ENCODE data around the gene TM6SF1.
"Not testable (repeated sequence)": the region's sequence is repeated elsewhere in the genome, so short reads cannot be mapped to it uniquely, and the experiment has no call there.

The TM6SF1 gene

DNA sequence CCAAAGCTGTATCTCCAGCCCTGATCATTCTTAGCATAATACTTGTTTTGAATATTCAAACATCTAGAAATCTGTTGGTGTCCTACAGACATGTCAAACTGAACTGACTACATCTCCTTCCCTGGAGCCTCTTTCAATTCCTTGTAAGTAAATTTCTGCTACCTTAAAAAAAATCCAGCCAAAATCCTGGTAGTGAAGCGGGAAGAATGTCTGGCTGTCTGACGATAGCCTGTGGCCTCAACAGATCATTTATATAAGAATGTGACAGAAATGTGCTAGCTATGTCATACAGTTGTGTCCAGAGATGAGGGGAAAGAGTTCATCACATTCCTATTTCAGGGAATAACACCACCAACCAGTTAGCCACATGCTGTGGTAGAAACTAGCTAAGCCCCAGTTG, 18.6 kb upstream of the TM6SF1 start:
- no peak for DNase-seq (ENCODE audit: low read depth)

GRCh38 chr15:83090465-83090864, 17.0 kb upstream of the TM6SF1 start:
- no peak for DNase-seq (ENCODE audit: low read depth)

DNA sequence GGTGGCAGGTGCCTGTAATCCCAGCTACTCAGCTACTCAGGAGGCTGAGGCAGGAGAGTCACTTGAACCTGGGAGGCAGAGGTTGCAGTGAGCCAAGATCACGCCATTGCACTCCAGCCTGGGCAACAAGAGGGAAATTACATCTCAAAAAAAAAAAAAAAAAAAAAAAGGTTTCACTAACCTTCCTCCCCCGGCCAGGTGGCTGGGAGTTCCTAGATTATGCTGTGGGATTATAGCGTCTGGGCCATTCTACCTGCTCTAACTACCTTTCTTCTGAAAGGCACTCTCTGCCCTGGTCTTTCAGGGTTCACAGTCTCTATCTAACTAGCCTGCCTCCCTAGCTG, 15.5 kb upstream of the TM6SF1 start:
- DNase-seq (ENCODE audit: low read depth), result not testable (repeated sequence)

- no peak for DNase-seq (ENCODE audit: low read depth)
Measured at GRCh38 chr15:83092309-83092976, 15.0 kb upstream of the TM6SF1 start.

DNA sequence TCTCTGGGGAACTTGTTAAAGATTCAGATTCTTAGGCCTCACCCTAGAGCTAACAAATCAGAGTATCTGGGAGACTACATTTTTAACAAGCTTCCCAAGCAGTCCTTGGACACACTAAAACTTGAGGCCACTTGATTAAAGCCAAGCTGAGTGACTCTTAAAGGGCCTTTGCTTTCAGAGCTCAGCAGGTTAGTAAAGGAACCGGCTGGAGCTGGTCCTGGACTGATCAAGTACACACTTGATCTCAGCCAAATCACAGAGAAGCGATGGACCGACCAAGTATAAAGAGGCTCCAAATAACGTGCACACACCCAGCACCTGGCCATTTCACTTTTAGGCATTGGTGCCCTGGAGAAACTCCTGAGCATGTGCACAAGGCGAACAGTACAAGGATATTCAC, 12.9 kb upstream of the TM6SF1 start:
- no peak for DNase-seq (ENCODE audit: low read depth)

- no peak for DNase-seq (ENCODE audit: low read depth)
Measured at GRCh38 chr15:83098079-83098478, 9.4 kb upstream of the TM6SF1 start.

DNA sequence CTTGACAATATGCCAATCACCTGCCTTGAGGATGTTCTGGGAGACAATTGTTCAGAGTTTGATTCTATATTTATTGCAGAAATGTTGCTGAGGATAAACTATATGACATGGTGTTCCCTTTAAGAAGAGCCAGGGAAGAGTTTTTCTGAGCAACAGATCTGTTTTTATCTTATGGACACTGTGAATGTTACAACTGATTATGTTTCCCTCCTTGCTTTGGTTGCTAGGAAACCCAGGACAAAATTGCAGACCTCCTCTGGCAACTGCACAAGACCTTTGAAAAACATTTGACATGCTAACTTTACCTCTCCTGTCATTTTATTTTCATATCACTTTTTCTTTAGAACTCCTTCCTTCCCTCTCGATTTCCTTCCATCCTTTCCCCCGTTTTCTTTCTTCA, 8.2 kb upstream of the TM6SF1 start:
- DNase-seq (ENCODE audit: low read depth), result no peak

GRCh38 chr15:83100097-83100646, 7.3 kb upstream of the TM6SF1 start:
- no peak for DNase-seq (ENCODE audit: low read depth)

GRCh38 chr15:83102346-83102745, 5.1 kb upstream of the TM6SF1 start:
- no peak for DNase-seq (ENCODE audit: low read depth)

DNA sequence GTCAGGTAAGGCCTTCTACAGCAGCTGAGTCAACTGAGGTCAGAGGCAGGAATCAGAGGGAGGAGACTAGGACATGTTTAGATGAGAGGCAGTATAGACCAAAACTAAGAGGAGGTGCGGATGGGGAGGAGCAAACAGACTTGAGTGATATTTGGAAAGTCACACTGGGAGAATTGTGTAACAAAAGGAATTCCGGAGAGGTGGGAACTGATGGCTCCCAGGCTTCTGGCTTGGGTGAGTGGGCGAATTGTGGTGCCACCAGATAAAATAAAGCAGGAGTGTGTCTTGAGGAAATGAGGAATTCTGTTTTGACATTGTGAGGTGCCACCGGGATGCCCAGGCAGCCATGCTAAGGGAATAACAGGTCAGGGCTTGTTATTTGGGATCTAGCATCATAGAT, 3.3 kb upstream of the TM6SF1 start:
- no peak for DNase-seq (ENCODE audit: low read depth)

GRCh38 chr15:83105440-83105839, 2.0 kb upstream of the TM6SF1 start:
- DNase-seq (ENCODE audit: low read depth), result no peak

GRCh38 chr15:83107841-83108181, 366 bp downstream of the TM6SF1 start:
- DNase-seq (ENCODE audit: low read depth), result no peak

GRCh38 chr15:83108266-83109219, 1.1 kb downstream of the TM6SF1 start:
- no peak for DNase-seq (ENCODE audit: low read depth)

- no peak for DNase-seq (ENCODE audit: low read depth)
Measured at GRCh38 chr15:83109532-83109931, 2.1 kb downstream of the TM6SF1 start.

GRCh38 chr15:83110381-83110780, 2.9 kb downstream of the TM6SF1 start:
- DNase-seq (ENCODE audit: low read depth), result no peak

DNA sequence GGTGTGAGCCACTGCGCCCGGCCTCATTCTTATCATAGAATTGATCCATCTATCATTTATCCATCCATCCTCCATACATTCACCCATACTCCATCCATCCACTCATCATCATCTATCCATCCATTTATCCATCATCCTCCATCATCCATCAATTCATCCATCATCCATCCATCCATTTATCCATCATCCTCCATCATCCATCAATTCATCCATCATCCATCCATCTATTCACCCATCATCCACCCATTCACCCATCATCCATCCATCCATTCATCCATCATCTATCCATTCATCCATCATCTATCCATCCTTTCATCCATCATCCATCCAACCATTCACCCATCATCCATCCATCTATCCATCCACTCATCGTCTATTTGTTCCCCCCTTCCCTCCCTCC, 3.7 kb downstream of the TM6SF1 start:
- DNase-seq (ENCODE audit: low read depth), result no peak

DNA sequence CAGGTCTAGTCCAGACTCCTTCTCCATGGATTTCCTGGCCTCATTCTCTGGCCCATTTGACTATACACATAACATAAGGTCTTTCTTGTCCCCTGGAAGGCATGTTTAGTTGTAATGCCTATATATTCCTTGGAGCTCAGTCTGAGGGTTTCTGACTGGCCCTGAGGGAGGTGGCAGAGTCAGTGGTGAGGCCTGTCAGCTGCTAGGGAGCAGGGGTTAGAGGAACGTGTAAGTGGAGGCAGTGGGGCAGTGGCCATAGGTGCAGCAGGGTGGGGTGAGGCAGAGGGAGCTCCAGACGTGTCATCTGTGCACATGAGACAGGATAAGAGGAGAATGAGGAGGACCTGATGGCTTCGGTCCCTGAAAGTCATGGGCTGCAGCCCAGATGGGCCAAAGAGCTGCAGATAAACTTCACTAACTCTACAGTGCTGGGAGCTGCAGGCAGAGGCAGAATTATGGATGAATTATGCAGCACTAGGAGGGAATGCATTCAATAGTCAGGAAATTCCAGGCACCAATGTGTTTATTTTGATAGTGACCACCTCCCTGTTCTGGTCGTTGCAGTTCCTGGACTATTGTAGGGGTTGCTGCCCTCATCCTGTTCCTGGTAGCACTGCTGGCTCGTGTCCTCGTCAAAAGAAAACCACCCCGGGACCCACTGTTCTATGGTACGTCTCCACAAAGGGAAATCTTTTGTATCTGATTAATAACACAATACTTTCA, 4.9 kb downstream of the TM6SF1 start:
- peak; percentile 22 for DNase-seq (ENCODE audit: low read depth)

GRCh38 chr15:83112956-83113299, 5.5 kb downstream of the TM6SF1 start:
- DNase-seq (ENCODE audit: low read depth), result no peak

DNA sequence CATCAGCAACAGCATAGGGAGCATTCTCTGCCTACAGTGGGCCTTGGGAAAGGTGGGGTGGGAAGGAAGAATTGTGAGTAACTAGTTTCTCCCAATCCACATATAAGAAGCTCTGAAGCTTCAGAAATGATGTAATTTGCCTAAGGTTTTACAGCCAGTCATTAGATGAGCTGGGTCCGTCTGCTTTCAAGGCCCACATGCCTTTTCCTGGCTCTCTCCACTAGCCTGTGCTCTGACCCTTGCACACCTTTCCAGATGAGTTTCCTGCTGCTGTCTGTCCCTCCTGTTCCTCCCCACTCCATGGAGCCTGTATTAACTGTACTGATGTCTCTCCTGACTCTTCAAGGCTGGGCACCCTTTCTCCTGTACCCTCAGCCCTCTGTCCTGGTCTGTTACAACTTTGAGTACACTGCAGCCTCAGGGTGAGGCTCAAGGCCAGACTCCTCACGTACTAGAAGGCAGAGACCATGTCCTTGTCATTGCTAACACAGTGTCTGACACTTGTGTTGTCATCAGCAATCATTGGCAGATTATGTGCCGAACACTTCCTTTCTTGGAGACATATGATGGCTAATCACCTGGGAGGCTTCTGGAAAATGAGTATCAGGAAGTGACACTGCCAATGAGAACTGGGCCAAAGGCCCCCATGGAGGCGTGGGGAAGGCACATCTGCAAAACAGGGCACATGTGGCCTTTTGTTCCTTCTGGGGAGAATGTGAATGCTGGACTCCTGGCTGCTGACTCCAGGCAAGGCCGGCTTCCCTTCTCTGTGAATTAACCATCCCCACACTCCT, 6.6 kb downstream of the TM6SF1 start:
- DNase-seq (ENCODE audit: low read depth), result no peak

DNA sequence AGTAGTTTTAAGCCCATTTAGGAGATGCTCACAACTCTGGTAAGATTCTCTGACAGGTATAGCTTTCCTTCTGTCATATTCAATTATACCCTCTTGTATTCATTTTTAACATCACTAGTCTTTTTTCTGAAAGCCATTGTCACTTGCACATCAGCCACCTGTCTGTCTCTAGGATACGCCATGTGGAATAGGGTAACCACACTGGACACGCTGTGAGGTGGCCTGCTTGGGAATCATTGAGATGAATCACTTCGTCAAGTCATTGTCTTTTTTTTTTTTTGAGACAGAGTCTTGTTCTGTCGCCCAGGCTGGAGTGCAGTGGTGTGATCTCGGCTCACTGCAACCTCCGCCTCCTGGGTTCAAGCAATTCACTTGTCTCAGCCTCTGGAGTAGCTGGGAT, 7.4 kb downstream of the TM6SF1 start:
- no peak for DNase-seq (ENCODE audit: low read depth)

DNA sequence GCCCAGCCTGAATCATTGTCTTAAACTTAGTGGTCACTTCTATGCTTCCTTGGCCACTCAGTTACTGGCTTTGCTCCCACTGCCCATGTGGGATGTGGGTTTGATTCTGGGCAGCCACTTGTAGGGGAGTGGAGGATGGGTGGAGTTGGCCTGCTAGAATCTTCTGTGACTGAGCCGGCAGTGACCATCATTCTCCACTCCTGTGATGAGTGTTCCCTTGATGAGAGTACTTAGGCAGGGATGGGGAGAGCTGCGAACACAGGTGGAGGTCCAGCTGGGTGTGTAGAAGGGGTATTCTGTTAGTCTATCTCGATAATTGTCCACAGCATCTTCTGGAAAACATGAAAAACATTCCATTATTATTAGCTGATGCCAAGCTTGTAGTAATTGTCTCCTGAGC, 8.0 kb downstream of the TM6SF1 start:
- no peak for DNase-seq (ENCODE audit: low read depth)

Measured in HS-27A (cell line).